Fibroblast of the conjunctiva (primary cell): Measurements from ENCODE around the gene PDE6B.
"Not testable (repeated sequence)": the region's sequence is repeated elsewhere in the genome, so short reads cannot be mapped to it uniquely, and the experiment has no call there.

Experiments
- DNase-seq: peaks from one replicate; pipeline ENCODE4 v3.0.0-alpha.2; 2010; ENCODE audit warnings: low read depth

Gene PDE6B

GRCh38 chr4:622071-622995 is 3.0 kb upstream of the PDE6B start:
- DNase-seq = no peak

- DNase-seq = no peak
These were observed 2.1 kb upstream of the PDE6B start for GRCh38 chr4:622996-623913.

- DNase-seq = no peak
These were observed 1.3 kb upstream of the PDE6B start for GRCh38 chr4:623914-624566.

- DNase-seq = no peak
These were observed 323 bp downstream of the PDE6B start for GRCh38 chr4:625631-626161.

GRCh38 chr4:626201-627091 is 1.1 kb downstream of the PDE6B start:
- DNase-seq = no peak

- DNase-seq = no peak
These were observed 2.2 kb downstream of the PDE6B start for GRCh38 chr4:627347-628125.

- DNase-seq = no peak
These were observed 3.0 kb downstream of the PDE6B start for GRCh38 chr4:628311-628741.

- DNase-seq = no peak
These were observed 3.7 kb downstream of the PDE6B start for GRCh38 chr4:628821-629635.

- DNase-seq = no peak
These were observed 4.2 kb downstream of the PDE6B start for GRCh38 chr4:629636-629914.

GRCh38 chr4:629915-630641 is 4.7 kb downstream of the PDE6B start:
- no peak for DNase-seq

- DNase-seq = no peak
These were observed 5.3 kb downstream of the PDE6B start for GRCh38 chr4:630656-631055.

- DNase-seq = no peak
These were observed 6.9 kb downstream of the PDE6B start for GRCh38 chr4:632196-632790.

GRCh38 chr4:632926-633325 is 7.6 kb downstream of the PDE6B start:
- DNase-seq = no peak

- no peak for DNase-seq
These were observed 8.0 kb downstream of the PDE6B start for GRCh38 chr4:633406-633805.

- DNase-seq = no peak
These were observed 8.7 kb downstream of the PDE6B start for GRCh38 chr4:633976-634598.

GRCh38 chr4:634599-634985 is 9.2 kb downstream of the PDE6B start:
- DNase-seq = no peak

GRCh38 chr4:635066-635835 is 9.9 kb downstream of the PDE6B start:
- DNase-seq = not testable (repeated sequence)
